GM19043 (cell line): ENCODE results near the gene MIA2.
"Not testable (repeated sequence)": the region's sequence is repeated elsewhere in the genome, so short reads cannot be mapped to it uniquely, and the experiment has no call there.

ENCODE experiments used
- ATAC-seq: cut with Tn5 transposase; IDR thresholded peaks from one replicate; pipeline ENCODE4 v1.9.1; 2021; ENCODE audit warnings: low read depth; ENCODE audit not compliant: unreplicated experiment

MIA2 gene

DNA sequence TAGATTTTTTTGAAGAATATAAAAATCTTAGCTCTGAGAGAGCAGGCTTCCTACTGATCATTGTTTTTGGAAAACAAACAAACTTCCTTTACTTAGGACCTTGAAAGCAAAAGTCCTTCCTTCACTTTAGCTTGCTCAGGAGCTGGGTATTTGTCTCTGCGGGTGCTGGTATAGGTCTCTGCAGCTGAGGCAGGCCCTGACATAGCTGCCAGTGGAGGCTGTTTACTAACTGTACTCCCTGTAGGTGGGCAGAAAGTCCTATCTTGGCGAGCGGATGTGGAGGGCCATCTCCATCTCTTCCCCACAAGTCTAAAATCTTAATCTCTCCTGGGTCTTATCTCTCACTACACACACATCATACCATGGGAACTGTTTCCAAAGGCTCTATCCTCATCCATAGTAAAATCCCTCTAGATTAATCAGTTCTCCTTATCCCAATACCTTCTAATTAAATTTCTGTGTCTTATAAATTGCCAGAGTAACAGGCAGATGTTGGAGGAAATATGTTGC lies 4.1 kb upstream of the MIA2 start:
- no peak for ATAC-seq

DNA sequence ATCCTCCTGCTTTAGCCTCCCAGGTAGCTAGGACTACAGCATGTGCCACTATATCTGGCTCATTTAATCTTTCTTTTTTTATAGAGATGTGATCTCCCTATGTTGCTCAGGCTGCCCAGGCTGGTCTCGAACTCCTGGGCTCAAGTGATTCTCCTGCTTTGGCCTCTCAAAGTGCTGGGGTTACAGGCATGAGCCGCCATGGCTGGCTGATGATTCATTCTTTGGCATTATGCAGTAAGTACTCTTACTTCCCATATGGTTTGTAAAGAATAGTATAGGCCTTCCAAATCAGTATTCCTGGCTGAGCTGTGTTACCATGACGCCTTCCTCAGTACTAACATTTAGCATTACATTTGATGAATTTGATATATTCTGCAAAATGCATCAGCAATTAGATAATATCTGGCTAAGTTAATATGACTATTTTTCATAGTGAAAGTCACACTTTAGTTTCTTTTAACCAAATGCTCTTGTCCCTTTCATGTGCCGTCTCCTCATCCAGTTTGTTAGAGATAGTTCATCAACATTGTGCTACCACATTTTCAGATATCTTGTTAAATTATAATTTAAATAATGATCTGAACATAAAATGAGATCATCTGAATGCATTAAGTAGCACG lies 3.2 kb upstream of the MIA2 start:
- no peak for ATAC-seq

DNA sequence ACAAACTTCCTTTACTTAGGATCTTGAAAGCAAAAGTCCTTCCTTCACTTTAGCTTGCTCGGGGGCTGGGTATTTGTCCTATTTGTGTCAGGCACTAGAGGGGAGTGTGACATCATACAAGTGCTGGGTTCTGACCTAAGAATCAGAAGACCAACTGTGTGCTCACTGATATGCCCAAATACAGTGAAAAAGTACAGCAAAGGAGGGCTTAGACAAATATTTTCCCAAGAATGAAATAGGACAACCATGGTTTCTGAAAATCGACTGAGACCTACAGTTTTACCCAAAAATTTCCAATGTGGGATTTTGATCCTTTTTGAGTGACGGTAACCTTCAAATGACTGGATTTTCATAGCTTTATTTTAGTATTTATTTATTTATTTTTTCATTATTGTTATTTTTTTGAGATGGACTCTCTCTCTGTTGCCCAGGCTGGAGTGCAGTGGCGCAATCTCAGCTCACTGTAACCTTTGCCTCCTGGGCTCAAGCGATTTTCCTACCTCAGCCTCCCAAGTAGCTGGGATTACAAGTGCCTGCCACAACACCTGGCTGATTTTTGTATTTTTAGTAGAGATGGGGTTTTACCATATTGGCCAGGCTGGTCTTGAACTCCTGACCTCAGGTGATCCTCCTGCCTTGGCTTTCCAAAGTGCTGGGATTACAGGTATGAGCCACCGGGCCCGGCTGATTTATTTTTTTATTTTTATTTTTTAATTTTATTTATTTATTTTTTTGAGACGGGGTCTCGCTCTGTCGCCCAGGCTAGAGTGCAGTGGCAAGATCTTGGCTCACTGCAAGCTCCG lies 1.8 kb upstream of the MIA2 start:
- peak; percentile 64 for ATAC-seq

DNA sequence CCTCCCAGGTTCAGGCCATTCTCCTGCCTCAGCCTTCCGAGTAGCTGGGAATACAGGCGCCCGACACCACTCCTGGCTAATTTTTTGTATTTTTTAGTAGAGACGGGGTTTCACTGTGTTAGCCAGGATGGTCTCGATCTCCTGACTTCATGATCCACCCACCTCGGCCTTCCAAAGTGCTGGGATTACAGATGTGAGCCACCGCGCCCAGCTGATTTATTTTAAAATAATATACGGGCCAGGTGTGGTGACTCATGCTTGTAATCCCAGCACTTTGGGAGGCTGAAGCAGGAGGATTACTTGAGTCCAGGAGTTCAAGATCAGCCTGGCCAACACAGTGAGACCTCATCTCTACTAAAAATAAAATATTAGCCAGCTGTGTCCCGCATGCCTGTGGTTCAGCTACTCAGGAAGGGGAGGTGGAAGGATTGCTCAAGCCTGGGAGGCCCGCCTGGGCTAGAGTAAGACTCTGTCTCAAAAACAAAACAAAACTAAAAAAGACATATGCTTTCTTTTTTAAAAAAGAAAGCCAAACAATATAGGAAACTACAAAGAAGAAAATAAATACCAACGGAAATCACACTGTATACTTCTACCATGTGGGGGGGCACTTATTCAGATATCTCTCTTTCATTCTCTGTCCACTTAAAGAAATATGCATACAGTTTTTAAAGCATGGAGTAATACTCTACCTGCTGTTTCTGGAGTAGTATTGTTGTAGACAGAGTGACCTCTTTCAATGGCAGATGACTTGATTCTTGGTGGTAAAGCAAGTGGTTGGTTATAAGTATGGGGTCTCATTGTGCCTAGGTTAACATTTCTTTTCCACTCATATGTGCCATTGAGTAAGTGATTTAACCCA lies 930 bp upstream of the MIA2 start:
- ATAC-seq, result peak; percentile 37

DNA sequence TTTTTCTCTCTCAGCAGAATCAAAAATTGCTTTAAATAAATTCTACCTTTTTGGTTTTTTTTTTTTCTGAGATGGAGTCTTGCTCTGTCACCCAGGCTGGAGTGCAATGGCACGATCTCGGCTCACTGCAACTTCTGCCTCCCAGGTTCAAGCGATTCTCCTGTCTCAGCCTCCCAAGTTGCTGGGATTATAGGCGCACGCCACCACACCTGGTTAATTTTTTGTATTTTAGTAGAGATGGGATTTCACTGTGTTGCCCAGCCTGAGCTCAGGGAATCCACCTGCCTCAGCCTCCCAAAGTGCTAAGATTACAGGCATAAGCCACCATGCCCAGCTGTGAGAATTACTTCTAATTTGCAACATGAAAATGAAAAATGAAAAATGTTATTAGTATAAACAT lies 1.3 kb downstream of the MIA2 start:
- ATAC-seq, result not testable (repeated sequence)

DNA sequence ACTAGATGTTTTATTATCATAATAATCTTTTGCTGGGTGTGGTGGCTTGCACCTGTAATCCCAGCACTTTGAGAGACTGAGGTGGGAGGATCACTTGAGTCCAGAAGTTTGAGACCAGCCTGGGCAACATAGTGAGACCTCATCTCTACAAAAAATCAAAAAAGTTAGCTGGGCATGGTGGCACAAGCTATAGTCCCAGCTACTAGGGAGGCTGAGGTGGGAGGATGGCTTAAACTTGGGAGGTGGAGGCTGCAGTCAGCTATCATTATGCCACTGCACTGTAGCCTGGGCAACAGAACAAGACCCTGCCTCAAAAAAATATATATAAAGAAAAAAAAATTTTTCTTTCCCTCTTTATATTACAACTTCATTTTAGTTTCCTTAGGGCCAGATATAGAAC lies 1.8 kb downstream of the MIA2 start:
- ATAC-seq, result not testable (repeated sequence)

DNA sequence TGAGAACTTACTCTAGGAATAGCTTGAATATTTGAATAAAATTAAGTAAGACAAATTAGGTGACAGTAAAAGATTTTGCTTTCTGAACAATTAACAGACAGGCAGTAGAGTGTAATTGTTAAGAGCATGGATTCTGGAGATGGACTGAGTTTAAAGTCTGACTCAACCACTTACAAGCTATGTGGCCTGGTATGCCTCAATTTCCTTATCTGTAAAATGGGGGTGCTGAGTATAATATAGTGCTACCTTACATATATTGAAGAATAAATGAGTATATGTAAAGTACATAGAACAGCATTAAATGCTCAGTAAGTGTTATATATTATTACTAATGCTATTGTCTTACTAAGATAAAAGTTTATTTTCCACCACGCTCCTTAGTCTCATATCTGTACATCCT lies 7.1 kb downstream of the MIA2 start:
- no peak for ATAC-seq

DNA sequence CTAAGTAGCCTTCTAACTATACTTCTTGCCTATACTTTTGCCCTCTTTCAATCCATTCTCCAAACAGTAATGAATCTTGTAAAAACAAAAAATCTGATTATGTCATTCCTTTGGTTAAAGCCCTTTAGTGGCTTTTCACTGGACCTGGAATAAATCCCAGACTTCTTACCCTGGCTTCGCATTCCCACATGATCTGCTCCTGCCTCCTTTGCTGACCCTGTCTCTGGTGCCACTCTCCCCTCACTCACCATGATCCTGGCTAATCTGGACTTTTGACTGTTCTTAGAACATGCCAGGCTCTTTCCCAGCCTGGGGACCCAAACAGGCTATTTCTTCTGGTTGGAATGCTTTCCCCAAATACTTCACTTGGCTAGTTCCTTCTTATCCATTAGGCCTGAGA lies 7.9 kb downstream of the MIA2 start:
- ATAC-seq, result no peak

DNA sequence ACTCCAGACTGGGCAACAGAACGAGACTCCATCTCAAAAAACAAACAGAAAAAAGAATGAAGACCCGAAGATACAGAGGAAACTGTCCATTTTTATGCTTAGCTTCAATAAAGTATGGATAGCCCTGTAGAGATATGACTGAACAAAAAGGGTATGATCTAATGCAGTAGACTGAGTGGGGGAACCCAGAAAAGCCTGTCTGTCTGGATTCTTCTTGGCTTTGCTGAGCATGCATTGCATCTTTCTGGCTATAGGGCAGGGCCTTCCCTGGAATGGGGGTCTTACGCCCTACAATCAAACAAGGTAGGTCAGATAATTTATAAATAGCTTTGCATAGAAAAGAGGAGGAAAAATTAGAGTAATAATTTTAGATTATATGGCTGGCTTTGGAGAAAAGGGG lies 10.1 kb downstream of the MIA2 start:
- no peak for ATAC-seq

DNA sequence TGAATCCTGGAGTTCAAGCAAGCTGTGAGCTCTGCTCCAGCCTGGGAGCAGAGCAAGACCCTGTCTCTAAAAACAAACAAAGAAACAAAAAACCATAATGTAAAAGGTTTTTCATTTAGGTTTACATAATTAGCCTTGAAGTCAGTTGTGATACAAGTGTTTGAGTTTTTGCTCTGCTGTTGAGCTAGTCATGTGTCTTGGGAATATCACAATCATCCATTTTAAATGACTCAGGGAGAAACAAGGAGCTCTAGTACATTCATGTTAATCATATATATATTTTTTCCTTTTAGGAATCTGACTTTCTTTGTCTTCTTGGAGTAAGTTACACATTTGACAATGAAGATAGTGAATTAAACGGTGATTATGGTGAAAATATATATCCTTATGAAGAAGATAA lies 12.9 kb downstream of the MIA2 start:
- ATAC-seq, result no peak

DNA sequence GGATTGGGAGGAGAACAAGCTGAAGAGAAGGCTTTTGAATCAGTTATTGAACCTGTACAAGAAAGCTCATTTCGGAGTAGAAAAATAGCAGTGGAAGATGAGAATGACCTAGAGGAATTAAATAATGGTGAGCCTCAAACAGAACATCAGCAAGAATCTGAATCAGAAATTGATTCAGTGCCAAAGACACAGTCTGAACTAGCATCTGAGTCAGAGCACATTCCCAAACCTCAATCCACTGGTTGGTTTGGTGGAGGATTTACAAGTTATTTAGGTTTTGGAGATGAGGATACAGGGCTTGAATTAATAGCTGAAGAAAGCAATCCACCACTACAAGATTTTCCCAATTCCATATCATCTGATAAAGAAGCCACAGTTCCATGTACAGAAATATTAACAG lies 13.5 kb downstream of the MIA2 start:
- ATAC-seq, result no peak

DNA sequence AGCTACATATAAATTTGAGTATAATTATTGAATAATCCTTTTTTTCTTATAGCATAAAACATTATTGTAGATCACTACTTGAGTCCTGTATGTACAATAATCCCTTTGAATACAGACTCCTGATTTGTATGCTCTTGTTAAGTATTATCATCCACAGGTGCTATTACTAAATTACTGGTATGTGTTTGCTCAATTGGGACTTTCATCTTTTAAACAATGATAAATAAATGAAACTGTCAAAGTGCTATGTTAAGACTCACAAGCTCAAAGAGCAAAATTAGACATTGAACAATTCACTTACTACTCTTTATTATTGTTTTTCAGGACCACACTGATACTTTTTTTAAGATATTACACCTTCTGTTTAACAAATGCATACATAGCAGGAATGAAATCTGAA lies 17.8 kb downstream of the MIA2 start:
- ATAC-seq, result no peak

DNA sequence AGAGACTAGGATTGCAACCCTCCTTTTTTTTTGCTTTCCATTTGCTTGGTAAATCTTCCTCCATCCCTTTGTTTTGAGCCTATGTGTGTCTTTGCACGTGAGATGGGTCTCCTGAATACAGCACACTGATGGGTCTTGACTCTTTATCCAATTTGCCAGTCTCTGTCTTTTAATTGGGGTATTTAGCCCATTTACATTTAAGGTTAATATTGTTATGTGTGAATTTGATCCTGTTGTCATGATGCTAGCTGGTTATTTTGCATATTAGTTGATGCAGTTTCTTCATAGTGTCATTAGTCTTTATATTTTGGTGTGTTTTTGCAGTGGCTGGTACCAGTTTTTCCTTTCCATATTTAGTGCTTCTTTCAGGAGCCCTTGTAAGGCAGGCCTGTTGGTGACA lies 23.7 kb downstream of the MIA2 start:
- not testable (repeated sequence) for ATAC-seq

DNA sequence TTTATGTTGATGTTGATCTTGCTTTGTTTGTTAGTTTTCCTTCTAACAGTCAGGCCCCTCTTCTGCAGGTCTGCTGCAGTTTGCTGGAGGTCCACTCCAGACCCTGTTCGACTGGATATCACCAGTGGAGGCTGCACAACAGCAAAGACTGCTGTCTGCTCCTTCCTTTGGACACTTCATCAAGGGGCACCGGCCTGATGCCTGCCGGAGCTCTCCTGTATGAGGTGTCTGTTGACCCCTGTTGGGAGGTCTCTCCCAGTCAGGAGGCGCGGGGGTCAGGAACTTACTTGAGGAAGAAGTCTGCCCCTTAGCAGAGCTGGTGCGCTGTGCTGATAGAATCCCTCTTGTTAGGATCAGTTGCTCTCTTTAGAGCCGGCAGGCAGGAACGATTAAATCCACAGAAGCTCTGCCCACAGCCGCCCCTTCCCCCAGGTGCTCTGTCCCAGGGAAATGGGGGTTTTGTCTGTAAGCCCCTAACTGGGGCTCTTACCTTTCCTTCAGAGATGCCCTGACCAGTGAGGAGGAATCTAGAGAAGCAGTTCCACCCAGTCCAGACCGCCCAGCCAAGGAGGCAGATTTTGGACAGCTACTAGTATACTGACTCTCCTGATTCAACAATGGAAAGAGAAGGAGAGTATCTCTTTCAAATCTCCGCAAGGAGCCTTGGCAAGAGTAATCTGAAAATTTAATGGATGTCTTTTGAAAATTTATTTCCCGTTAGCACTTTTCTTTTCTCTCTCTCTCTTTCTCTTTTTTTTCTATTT lies 25.2 kb downstream of the MIA2 start:
- ATAC-seq, result no peak

DNA sequence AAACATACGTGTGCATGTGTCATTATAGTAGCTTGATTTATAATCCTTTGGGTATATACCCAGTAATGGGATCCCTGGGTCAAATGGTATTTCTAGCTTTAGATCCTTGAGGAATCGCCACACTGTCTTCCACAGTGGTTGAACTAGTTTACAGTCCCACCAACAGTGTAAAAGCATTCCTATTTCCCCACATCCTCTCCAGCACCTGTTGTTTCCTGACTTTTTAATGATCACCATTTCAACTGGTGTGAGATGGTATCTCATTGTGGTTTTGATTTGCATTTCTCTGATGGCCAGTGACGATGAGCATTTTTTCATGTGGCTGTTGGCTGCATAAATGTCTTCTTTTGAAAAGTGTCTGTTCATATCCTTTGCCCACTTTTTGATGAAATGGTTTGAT lies 26.4 kb downstream of the MIA2 start:
- not testable (repeated sequence) for ATAC-seq

DNA sequence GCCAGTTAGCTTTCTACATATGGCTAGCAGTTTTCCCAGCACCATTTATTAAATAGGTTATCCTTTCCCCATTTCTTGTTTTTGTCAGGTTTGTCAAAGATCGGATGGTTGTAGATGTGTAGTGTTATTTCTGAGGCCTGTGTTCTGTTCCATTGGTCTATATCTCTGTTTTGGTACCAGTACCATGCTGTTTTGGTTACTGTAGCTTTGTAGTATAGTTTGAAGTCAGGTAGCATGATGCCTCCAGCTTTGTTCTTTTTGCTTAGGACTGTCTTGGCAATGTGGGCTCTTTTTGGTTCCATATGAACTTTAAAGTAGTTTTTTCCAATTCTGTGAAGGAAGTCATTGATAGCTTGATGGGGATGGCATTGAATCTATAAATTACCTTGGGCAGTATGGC lies 28.5 kb downstream of the MIA2 start:
- not testable (repeated sequence) for ATAC-seq

DNA sequence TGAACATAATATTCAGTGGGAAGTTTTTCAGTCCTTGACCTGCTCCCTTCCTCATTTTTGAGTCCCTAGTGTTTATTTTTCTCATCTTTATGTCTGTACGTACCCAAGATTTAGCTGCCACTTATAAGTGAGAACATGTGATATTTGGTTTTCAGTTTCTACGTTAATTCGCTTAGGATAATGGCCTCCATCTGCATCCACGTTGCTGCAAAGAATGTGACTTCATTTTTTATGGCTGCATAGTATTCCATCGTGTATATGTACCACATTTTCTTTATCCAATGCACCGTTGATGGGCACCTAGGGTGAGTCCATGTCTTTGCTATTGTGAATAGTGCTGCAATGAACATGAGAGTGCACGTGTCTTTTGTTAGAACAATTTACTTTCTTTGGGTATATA lies 30.3 kb downstream of the MIA2 start:
- no peak for ATAC-seq

DNA sequence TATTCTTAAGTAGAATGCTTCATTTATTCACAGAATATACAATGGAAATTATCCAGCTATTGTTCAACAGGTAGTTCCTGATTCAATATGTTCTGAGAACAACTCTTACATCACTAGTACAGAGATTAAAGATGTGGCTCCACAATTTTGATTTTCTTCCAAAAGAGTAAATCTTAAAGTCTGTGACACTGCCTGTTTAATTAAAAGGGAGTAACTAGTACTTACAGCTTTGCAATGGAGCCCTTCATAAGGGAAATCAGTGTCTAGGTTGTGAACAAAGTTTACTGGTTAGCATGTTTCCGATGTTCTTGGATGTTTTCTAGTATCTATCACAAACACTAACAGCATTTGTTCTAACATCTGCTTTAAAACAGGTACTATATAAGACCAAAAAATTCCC lies 30.8 kb downstream of the MIA2 start:
- no peak for ATAC-seq

DNA sequence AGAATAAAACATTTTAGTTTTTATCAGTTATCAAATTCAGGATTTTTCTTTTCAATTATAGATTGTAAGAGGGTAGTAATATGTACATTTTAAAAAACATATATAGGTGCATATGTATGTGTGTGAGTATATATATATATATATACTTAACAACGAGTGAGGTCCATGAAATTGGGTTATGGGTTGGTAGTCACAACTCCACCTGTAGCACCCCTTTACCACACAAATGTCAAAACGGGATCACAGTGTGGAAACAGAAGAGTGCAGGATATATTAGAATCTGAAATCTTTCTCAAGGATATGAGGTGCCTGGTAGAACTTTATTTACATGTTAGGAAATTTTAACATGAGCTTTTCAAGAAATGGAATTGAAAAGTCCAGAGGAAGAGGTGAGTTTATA lies 31.3 kb downstream of the MIA2 start:
- no peak for ATAC-seq

DNA sequence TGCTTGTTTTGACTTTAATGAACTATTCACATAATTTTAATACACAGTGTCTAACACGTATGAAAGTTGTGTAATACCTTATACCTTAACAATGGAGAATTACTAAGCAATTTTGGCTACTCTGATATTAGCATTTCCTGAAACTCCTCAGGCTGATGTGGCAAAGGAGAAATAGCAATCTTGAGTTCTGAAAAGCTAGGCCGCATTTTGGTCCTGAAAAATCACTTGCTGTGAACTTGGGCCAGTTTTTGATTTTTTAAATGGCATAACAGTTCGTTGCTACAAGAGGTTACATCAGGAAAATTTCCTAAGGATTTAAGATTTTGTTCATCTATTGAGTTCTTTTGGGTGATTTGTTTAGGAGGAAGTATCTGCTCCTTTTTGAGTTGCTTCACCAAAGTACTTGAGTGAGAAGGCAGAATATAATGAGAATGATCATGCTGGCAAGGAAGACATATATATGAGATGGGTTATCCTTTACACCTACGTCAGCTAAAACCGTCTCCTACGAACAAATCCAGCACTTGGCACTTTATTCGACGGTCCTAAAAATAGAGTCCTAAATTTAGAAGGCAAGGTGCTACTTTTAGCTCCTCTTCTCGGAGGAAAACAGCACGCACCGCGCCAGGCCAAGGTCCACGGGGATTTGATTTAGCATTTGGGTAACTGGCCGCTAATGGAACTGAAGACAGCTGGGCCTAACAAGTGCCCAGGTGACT lies 32.2 kb downstream of the MIA2 start:
- no peak for ATAC-seq
